Cardiac fibroblast (primary cell): ENCODE results near the gene FBLIM1.

Experiments
- DNase-seq, 2 donors: peaks; one replicate each; pipeline versions ENCODE4 v3.0.0 to v3.0.0-alpha.2; 2010; ENCODE audit warnings: low read depth in 2 of 2
- H3K4me3 ChIP-seq, 2 donors: replicated peaks in 1 of 2; 1 replicate in 1 of 2; 2 replicates in 1 of 2; pipeline ENCODE4 v1.5.1; 2011; ENCODE audit warnings: low read depth in 2 of 2, low read length in 2 of 2, mild to moderate bottlenecking in 2 of 2, moderate library complexity in 1 of 2
- CTCF ChIP-seq: IDR thresholded peaks from one replicate; pipeline ENCODE4 v1.5.1; 2011; ENCODE audit warnings: low read depth, mild to moderate bottlenecking, low read length, inconsistent platforms

Gene FBLIM1

DNA sequence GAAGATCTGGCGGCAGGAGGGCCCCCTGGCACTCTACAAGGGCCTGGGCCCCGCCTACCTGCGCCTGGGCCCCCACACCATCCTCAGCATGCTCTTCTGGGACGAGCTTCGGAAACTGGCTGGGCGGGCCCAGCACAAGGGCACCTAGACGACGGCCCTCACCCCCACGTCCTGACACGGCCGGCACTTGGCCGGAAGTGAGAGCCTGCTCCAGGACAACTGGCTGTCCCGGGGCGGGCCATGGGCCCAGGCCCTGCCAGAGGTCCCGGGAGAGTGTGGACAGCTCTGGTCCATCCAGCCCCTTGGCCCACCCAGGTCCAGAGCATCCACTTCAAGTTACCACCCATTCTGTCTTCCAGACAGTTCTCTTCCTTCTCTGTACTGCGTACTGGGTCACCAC is 19.3 kb upstream of the FBLIM1 start:
- no peak overlapping the region for H3K4me3 ChIP-seq
- no peak for TF ChIP-seq CTCF

GRCh38 chr1:15739745-15740144 is 18.9 kb upstream of the FBLIM1 start:
- no peak overlapping the region for H3K4me3 ChIP-seq
- TF ChIP-seq CTCF = peak; percentile 27
- no peak for DNase-seq

More for the DNA sequence above, 19.3 kb upstream of the FBLIM1 start:
- no peak for DNase-seq

DNA sequence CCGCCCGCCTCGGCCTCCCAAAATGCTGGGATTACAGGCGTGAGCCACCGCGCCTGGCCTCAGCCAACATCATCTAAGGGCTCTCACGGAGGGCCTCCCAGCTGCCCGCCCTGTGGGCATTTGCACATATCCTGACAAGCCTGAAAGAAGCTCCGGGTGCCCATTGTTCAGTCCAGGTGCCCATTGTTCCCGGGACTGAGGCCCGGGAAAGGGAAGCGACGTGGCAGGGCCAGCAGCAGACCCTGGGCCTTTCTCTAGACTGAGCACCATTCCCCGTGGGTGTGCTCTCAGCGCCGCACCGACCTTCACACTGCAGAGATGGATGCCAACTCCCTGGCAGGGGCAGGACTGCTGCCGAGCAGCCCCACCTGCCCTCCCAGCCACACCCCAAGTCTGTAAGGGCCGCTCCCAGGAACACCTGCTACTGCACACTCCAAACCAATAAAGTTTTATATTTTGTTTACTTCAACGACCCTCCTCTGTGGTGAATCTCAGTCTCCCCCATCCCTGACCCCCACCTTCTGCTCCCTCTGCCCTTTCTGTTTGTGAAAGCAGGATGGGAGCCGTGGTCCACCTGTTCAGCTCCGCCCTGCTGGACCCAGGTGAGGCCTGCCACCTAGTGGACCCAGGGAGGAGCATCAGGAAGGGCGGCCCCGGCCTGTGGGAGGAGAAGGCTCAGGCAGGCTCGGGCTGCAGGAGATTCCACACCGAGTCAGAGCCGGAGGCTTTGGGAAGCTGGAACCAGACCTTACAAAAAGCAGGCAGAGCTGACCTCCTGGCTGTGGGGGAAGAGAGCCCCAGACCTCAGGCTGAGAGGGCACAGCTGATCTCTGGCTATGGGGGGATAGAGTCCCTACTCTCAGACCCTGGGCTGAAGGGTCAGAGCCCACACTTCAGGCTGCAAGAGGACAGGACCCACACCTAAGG is 17.4 kb upstream of the FBLIM1 start:
- peak; percentile 66 to 80 for DNase-seq
- no peak overlapping the region for H3K4me3 ChIP-seq
- peak; percentile 89 for TF ChIP-seq CTCF

- TF ChIP-seq CTCF = no peak
- no peak within 1 kb of the TSS for H3K4me3 ChIP-seq
- no peak for DNase-seq
Observed at GRCh38 chr1:15742339-15742801, 16.2 kb upstream of the FBLIM1 start, which contains the start of gene TMEM82. TSS of gene TMEM82 (plus strand) at chr1:15742499. CDS start at chr1:15742560, 61 bp downstream.

GRCh38 chr1:15744122-15744679 is 14.4 kb upstream of the FBLIM1 start:
- no peak overlapping the region for H3K4me3 ChIP-seq
- TF ChIP-seq CTCF = no peak
- DNase-seq = no peak

GRCh38 chr1:15747378-15747777 is 11.2 kb upstream of the FBLIM1 start:
- TF ChIP-seq CTCF = no peak
- no peak for DNase-seq
- no peak overlapping the region for H3K4me3 ChIP-seq
